ENCODE results near the gene JKAMP.
A peak's percentile ranks its signal among the peaks of the same experiment; 100 is the strongest.
"Not testable (repeated sequence)": the region's sequence is repeated elsewhere in the genome, so short reads cannot be mapped to it uniquely, and the experiment has no call there.

Gene JKAMP

GRCh38 chr14:59483819-59484638 lies at the start of gene JKAMP, which contains the start of gene L3HYPDH:
JKAMP (plus strand) TSS chr14:59484517; CDS start chr14:59484590, 73 bp downstream.
L3HYPDH (minus strand) TSS chr14:59484408; CDS start chr14:59484316, 92 bp downstream.
- peak; percentile 99 for DNase-seq

GRCh38 chr14:59435101-59435500 lies 49.2 kb upstream of the JKAMP start:
- DNase-seq: no peak

- DNase-seq: no peak
These were observed 48.3 kb upstream of the JKAMP start for GRCh38 chr14:59435987-59436386.

- no peak for DNase-seq
These were observed 46.1 kb upstream of the JKAMP start for GRCh38 chr14:59438195-59438647.

- DNase-seq: no peak
These were observed 44.9 kb upstream of the JKAMP start for GRCh38 chr14:59439256-59439965.

GRCh38 chr14:59448673-59449072 lies 35.6 kb upstream of the JKAMP start:
- not testable (repeated sequence) for DNase-seq

- DNase-seq: no peak
These were observed 33.6 kb upstream of the JKAMP start for GRCh38 chr14:59450716-59451115.

- no peak for DNase-seq
These were observed 32.5 kb upstream of the JKAMP start for GRCh38 chr14:59451849-59452248.

- no peak for DNase-seq
These were observed 30.2 kb upstream of the JKAMP start for GRCh38 chr14:59454139-59454538.

GRCh38 chr14:59455411-59455810 lies 28.9 kb upstream of the JKAMP start:
- DNase-seq: no peak

GRCh38 chr14:59458486-59458885 lies 25.8 kb upstream of the JKAMP start:
- no peak for DNase-seq

- no peak for DNase-seq
These were observed 23.9 kb upstream of the JKAMP start for GRCh38 chr14:59460378-59460777.

- no peak for DNase-seq
These were observed 22.4 kb upstream of the JKAMP start for GRCh38 chr14:59461891-59462290.

- DNase-seq: peak; percentile 60
These were observed 20.4 kb upstream of the JKAMP start for GRCh38 chr14:59463787-59464485.

GRCh38 chr14:59464486-59465315 lies 19.6 kb upstream of the JKAMP start:
- peak; percentile 66 for DNase-seq

- peak; percentile 61 for DNase-seq
These were observed 18.8 kb upstream of the JKAMP start, which contains the start of gene GPR135 for GRCh38 chr14:59465316-59466135. GPR135 (minus strand) TSS chr14:59465380; CDS start chr14:59465226, 154 bp downstream.

- DNase-seq: no peak
These were observed 10.1 kb upstream of the JKAMP start for GRCh38 chr14:59474172-59474571.

GRCh38 chr14:59475709-59476108 lies 8.6 kb upstream of the JKAMP start:
- DNase-seq: no peak

GRCh38 chr14:59478540-59478939 lies 5.8 kb upstream of the JKAMP start:
- no peak for DNase-seq

- DNase-seq: no peak
These were observed 4.2 kb upstream of the JKAMP start for GRCh38 chr14:59480166-59480565.

- DNase-seq: no peak
These were observed 2.9 kb upstream of the JKAMP start for GRCh38 chr14:59481407-59481806.

Data from stimulated activated CD4-positive, alpha-beta T cell treated with anti-CD3 and anti-CD28 coated beads, Interleukin-15, amount 100 ng/mL, for 24 hours (primary cell).